Measurements from ENCODE around the gene MARK1. TPM values are rescaled to one million over a fixed set of nuclear protein-coding genes. Genes with fewer than 3 reads are reported as not detected.

The MARK1 gene
- total RNA-seq, 1 experiment from 2014 or later, result 17.8 TPM

DNA sequence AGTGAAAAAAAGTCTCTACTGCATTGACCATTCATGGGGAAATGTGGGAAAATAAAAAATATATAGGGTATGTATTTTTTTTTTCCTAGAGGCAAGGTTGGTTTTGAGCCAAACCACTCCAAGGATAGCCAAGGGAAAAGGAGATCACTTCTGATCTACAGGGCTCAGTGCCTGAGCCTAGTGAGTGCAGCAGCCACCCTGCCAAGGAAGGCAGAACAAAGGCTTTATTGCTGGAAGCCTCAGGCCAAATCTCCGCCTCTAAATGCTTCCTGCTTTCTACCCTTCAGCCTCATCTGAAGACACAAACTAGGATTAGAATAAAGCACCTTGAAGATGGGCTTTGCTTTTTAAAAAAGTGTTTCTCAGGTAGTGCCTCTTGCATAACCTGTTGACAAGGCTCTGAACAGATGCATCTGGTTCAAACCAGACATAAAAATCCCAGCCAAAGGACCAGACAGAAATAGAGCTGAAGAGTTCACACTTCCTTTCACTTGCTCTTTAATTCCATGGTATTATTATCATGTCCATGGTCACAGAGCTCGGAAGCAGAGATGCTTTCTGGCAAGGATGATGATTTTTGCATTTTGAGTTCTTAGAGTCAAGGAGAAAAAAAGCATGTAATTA, 172.7 kb downstream of the MARK1 start:
- Histone ChIP-seq H3K79me1 (ENCODE audit: insufficient read depth, low read depth, low read length, poor library complexity, severe bottlenecking) (no peaks in the 10 kb centered on the region), H3K79me2 (ENCODE audit: insufficient read depth, low read length) (no peaks in the 10 kb centered on the region), H4K91ac (ENCODE audit: insufficient read length, low read depth, low read length) (no peak overlapping the region), H2BK120ac (ENCODE audit: low read depth, low read length, poor library complexity, severe bottlenecking) (no peak overlapping the region), H3K18ac (ENCODE audit: insufficient read length, low read depth, low read length) (no peak overlapping the region), H4K8ac (replicated peaks; ENCODE audit: insufficient read length, low read depth, low read length) (no peak overlapping the region), H2AFZ (ENCODE audit: low read length) (no peak overlapping the region), H2BK20ac (ENCODE audit: low read depth, low read length, poor library complexity, severe bottlenecking) (no peak overlapping the region), H2AK5ac (ENCODE audit: insufficient read length, low read length) (no peak overlapping the region), H3K4me2 (ENCODE audit: insufficient read depth, insufficient read length, low read length) (no peak overlapping the region), H3K9me3 (ENCODE audit: control insufficient read depth, low read depth, low read length) (no peaks in the 10 kb centered on the region), H3K9ac (ENCODE audit: extremely low read depth, insufficient read length, low read length) (no peak overlapping the region), H4K5ac (ENCODE audit: insufficient read length, low read depth, low read length) (no peak overlapping the region), H3K4ac (ENCODE audit: low read depth, low read length) (no peak overlapping the region), H3T11ph (ENCODE audit: low read length) (no peak overlapping the region), H3K23me2 (ENCODE audit: insufficient read length, low read depth, low read length, poor library complexity, severe bottlenecking) (no peaks in the 10 kb centered on the region), H3K4me1 (ENCODE audit: insufficient read depth, low read length) (no peaks in the 10 kb centered on the region), H3K27me3 (ENCODE audit: insufficient read depth, low read length) (no peaks in the 10 kb centered on the region), H3K56ac (ENCODE audit: insufficient read length, low read depth, low read length) (no peak overlapping the region), H4K20me1 (ENCODE audit: control insufficient read depth, insufficient read depth, insufficient read length) (no peaks in the 10 kb centered on the region), H3K14ac (ENCODE audit: insufficient read depth, low read length) (no peak overlapping the region), H2BK15ac (ENCODE audit: low read depth, low read length) (no peak overlapping the region), H3K23ac (ENCODE audit: insufficient read length, low read depth, low read length) (no peak overlapping the region), H2BK5ac (ENCODE audit: insufficient read length, low read length) (no peak overlapping the region), H2BK12ac (ENCODE audit: insufficient read length, low read depth, low read length) (no peak overlapping the region), H3K27ac (ENCODE audit: insufficient read length, low read depth, low read length) (no peak overlapping the region)
- DNase-seq, result no peak
- Mint-ChIP-seq H3K4me3 (no peak overlapping the region), H3K4me1 (peaks cover 25 to 27% of the 10 kb centered on the region in 2 experiments), H3K36me3 (ENCODE audit: insufficient read depth in 1 of 3, low read depth in 3 of 3) (peaks cover 0 to 3% (median 0%) of the 10 kb centered on the region in 3 experiments; a peak in 2 of 7 replicates), H3K27me3 (ENCODE audit: low read depth) (no peaks in the 10 kb centered on the region), H3K27ac (no peak overlapping the region), H3K9me3 (no peaks in the 10 kb centered on the region)
- TF ChIP-seq, protein P1, sequence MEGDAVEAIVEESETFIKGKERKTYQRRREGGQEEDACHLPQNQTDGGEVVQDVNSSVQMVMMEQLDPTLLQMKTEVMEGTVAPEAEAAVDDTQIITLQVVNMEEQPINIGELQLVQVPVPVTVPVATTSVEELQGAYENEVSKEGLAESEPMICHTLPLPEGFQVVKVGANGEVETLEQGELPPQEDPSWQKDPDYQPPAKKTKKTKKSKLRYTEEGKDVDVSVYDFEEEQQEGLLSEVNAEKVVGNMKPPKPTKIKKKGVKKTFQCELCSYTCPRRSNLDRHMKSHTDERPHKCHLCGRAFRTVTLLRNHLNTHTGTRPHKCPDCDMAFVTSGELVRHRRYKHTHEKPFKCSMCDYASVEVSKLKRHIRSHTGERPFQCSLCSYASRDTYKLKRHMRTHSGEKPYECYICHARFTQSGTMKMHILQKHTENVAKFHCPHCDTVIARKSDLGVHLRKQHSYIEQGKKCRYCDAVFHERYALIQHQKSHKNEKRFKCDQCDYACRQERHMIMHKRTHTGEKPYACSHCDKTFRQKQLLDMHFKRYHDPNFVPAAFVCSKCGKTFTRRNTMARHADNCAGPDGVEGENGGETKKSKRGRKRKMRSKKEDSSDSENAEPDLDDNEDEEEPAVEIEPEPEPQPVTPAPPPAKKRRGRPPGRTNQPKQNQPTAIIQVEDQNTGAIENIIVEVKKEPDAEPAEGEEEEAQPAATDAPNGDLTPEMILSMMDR (conservative IDR thresholded peaks at IDR 0.05), result no peak
- no CpG with 5 or more reads among the region's 2 CpGs for WGBS (ENCODE audit: extremely low coverage, insufficient read length, low lambda C conversion rate)
